ENCODE results near the gene ITPR2. TPM values are rescaled to one million over a fixed set of nuclear protein-coding genes. Genes with fewer than 3 reads are reported as not detected.
"Not testable (repeated sequence)": the region's sequence is repeated elsewhere in the genome, so short reads cannot be mapped to it uniquely, and the experiment has no call there.

ITPR2 gene
- polyA plus RNA-seq, 1 donor from 2014 or later: 27.5 TPM

DNA sequence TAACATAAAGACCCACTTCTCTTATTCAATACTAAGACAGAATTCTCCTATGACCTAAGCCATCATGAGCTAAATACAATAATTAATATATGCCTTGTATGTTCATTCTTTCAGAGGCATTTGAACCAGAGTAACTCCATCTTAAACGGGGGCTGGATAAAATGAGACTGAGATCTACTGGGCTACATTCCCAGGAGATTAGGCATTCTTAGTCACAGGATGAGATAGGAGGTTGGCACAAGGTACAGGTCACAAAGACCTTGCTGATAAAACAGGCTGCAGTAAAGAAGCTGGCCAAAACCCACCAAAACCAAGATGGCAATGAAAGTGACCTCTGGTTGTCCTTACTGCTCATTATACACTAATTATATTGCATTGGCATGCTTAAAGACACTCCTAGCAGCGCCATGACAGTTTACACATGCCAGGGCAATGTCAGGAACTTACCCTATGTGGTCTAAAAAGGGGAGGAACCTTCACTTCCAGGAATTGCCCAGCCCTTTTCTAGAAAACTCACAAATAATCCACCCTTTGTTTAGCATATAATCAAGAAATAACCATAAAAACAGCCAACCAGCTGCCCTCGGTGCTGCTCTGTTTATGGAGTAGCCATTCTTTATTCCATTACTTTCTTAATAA is 376.9 kb downstream of the ITPR2 start:
- Mint-ChIP-seq H3K27ac (no peak overlapping the region), H3K4me1 (peaks cover 8 to 15% (median 8%) of the 10 kb centered on the region in 3 donors), H3K4me3 (no peak overlapping the region), H3K36me3 (peaks cover 5% of the 10 kb centered on the region), H3K27me3 (no peaks in the 10 kb centered on the region), H3K9me3 (no peaks in the 10 kb centered on the region)

DNA sequence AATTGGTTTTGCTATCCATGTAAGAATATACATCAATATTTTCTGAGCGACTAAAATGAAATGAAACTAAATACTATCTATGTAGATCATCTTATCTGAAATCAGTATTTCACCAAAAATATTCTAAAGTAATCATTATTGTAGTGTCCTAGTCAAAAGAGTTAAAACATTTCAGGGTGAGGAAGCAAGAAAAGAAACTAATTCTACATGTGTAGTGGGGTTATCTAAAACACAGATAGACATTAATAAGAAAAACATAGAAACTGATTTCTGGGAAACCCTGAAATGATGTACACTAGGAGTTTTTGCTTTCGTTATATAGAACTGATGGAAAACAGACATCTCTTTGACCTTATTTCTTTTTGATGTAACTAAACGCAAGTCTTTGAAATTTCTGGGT is 379.7 kb downstream of the ITPR2 start:
- Mint-ChIP-seq H3K27ac (no peak overlapping the region), H3K4me3 (no peak overlapping the region), H3K27me3 (no peaks in the 10 kb centered on the region), H3K9me3 (no peaks in the 10 kb centered on the region), H3K4me1 (peaks cover 3 to 15% (median 7%) of the 10 kb centered on the region in 3 donors), H3K36me3 (peaks cover 5% of the 10 kb centered on the region)

DNA sequence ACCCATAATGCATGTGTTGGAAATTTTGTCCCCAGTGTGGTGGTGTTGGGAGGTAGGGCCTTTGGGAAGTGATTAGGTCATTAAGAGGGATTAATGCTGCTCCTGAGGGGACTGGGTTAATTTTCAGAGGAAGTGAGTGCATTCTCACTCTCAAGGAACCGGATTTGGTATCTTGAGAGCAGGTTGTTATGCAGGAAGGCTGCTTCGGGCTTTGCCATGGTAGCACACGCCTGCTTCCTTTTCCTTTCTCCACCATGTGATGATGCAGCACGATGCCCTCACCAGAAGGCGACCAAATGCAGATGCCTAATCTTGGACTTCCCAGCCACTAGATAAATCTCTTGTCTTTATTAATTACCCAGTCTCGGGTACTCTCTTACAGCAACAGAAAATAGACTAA is 380.5 kb downstream of the ITPR2 start:
- Mint-ChIP-seq H3K27ac (no peak overlapping the region), H3K36me3 (peaks cover 7% of the 10 kb centered on the region), H3K4me3 (no peak overlapping the region), H3K27me3 (no peaks in the 10 kb centered on the region), H3K9me3 (no peaks in the 10 kb centered on the region), H3K4me1 (peaks cover 3 to 15% (median 7%) of the 10 kb centered on the region in 3 donors)

DNA sequence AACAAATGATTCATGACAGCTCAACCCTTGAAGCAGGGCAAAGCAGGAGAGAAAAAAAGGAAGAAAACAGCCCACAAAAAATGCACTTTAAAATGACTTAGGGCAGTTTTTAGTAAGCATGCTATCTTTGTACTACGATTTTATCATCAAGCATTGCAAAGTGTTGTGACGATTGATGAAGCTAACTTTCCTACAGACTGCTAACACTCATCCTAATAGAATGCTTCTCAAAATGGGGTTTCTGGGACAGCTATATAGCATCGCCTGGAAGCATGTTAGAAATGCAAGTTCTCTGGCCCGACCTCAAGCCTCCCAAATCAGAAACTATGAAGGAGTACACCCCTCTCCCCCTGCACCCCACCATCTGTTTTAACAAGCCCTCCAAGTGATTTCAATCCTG is 381.2 kb downstream of the ITPR2 start:
- Mint-ChIP-seq H3K4me1 (peaks cover 3 to 11% (median 7%) of the 10 kb centered on the region in 3 donors), H3K4me3 (no peak overlapping the region), H3K27ac (peak overlapping the region in 1 of 3 donors; percentile 20), H3K36me3 (peaks cover 7% of the 10 kb centered on the region), H3K9me3 (no peaks in the 10 kb centered on the region), H3K27me3 (no peaks in the 10 kb centered on the region)

DNA sequence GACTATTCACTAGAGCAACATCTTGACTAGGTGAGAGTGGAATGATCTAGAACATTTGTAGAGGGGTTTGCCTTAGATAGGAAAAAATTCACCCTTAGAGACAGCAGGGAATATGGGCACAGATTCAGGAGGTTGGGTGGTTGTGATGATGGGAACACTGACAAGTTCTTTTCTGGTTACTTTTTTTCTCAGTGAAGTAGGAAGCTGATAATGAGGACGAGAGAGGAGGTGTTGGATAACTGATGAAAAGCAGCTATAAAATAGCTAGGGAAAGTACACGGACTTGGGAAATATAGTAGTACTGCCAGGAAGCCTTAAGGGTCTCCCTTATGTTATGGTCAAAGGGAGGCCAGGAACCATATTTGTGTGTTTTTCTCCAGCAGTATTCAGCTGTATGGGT is 387.1 kb downstream of the ITPR2 start:
- H3K36me3 Mint-ChIP-seq: peaks cover 11% of the 10 kb centered on the region

DNA sequence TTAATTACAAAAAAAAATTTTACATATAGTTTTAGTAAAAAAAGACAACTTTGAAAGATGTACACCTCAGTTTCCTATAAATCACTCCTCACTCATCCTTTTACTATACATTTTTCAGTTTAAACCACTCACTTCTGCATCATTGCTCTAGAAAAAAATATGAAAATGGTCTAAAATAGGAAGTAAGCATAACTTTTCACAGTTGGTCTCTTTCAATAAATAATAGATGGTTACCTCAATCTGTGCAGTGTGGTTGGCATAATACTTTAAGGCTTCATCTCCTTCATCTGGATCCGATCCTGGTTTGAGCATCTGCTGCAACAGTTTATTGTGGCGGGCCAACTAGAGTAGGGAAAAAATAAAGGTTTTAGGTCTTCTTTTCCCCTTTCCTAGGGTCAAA is 389.7 kb downstream of the ITPR2 start:
- Mint-ChIP-seq H3K4me1 (peaks cover 8 to 18% (median 13%) of the 10 kb centered on the region in 3 donors), H3K4me3 (no peak overlapping the region), H3K27me3 (no peaks in the 10 kb centered on the region), H3K36me3 (peaks cover 16% of the 10 kb centered on the region), H3K9me3 (no peaks in the 10 kb centered on the region), H3K27ac (no peak overlapping the region)

More for the DNA sequence above, 387.1 kb downstream of the ITPR2 start:
- Mint-ChIP-seq H3K27ac (no peak overlapping the region), H3K4me3 (no peak overlapping the region), H3K9me3 (no peaks in the 10 kb centered on the region), H3K4me1 (peaks cover 8 to 18% (median 13%) of the 10 kb centered on the region in 3 donors), H3K27me3 (no peaks in the 10 kb centered on the region)

DNA sequence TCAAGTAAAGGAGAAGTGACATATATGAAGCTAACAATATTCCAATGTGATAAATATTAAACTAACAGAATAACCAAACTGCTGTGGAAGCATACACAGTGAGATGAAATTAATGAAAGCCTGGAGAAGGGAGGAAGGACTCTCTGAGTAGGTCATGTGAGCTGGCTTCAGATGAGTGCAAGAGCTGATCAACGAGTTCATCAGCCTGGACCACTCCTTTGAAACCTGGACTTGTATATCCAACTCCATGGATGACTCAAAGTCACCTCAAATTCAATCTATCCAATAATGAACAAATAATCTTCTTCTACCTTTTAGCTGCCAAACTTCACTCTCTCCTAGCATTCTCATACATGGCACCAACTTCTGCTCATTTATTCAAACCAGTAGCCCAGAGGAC is 391.6 kb downstream of the ITPR2 start:
- Mint-ChIP-seq H3K27ac (peak overlapping the region in 1 of 3 donors; percentile 7), H3K27me3 (no peaks in the 10 kb centered on the region), H3K36me3 (peaks cover 14% of the 10 kb centered on the region), H3K4me1 (peaks cover 8 to 18% (median 13%) of the 10 kb centered on the region in 3 donors), H3K4me3 (no peak overlapping the region), H3K9me3 (no peaks in the 10 kb centered on the region)

DNA sequence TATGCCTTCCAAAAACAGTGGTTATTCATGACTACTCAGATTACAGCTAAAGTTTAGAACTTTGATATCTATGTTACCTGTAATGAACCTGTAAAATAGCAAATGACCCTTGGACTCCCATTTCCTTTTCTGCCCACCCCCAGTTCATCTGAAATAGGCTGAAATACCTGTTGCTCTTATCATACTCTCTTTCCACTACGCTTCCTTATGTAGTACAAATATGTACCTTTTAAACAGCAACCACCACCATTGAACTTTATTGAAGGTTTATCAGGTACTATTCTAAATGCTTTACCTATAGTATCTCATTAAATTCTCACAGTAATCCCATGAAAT is 398.0 kb downstream of the ITPR2 start:
- peaks cover 0 to 6% (median 0%) of the 10 kb centered on the region in 3 donors for H3K4me1 Mint-ChIP-seq
- no peaks in the 10 kb centered on the region for H3K9me3 Mint-ChIP-seq
- no peak overlapping the region for H3K4me3 Mint-ChIP-seq
- peaks cover 7% of the 10 kb centered on the region for H3K36me3 Mint-ChIP-seq
- H3K27me3 Mint-ChIP-seq: no peaks in the 10 kb centered on the region
- peak overlapping the region in 1 of 3 donors; percentile 69 for H3K27ac Mint-ChIP-seq

DNA sequence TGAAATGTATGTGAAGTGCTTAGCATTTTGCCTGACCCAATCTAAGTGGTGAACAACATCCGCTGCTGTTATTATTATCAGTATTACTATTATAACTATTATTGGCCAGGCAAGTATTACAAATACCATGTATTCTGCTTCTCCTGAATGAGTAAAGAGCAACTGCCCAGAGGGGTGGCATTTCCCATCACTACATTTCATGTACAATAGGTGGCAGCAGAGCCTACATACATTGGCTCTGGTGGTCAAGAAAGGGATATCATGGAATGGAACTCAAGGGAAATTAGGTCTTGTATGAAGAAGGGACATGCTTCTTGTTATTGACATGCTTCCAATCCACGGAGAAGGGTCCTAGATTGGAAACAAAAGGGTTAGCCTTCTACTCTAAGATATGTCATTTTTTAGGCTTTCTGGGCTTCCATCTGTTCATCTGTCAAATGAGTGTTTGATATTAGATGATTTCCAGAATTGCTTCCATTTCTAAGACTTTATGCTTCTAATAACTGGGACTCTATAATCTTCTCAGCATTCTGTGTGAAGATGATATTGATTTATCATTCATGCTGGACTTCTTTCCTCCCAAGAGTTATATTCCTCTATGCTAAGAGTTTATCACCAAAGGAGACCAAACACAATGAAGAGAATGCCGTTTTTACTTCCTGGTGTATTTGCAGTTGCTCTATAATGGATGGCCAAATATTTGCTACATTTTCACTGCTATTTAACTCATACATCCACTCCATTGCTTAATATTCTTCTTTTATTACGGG is 398.5 kb downstream of the ITPR2 start:
- Mint-ChIP-seq H3K4me1 (peaks cover 0 to 6% (median 0%) of the 10 kb centered on the region in 3 donors), H3K27ac (no peak overlapping the region), H3K36me3 (peaks cover 10% of the 10 kb centered on the region), H3K9me3 (no peaks in the 10 kb centered on the region), H3K4me3 (no peak overlapping the region), H3K27me3 (no peaks in the 10 kb centered on the region)

DNA sequence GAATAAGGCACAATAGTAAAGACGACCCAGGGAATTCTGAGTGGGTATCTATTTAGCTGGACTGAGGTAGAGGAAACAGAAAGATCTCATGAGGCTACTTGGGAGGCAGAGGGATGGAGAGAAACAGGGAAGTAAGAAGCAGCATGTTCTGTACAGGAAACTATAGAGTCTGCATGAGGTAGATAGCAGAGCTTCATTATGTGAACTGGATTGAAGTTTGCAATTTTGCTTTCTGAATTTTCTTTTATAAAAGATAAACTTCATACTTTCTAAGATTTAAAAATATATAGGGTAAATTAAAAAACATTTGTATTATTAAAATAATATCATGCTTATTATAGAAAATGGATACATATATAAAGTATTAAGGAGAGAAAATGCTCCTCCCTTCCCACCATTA is 399.3 kb downstream of the ITPR2 start:
- not testable (repeated sequence) for H3K27ac Mint-ChIP-seq, H3K27me3 Mint-ChIP-seq, H3K4me1 Mint-ChIP-seq, H3K9me3 Mint-ChIP-seq, H3K4me3 Mint-ChIP-seq
- peaks cover 12% of the 10 kb centered on the region for H3K36me3 Mint-ChIP-seq

DNA sequence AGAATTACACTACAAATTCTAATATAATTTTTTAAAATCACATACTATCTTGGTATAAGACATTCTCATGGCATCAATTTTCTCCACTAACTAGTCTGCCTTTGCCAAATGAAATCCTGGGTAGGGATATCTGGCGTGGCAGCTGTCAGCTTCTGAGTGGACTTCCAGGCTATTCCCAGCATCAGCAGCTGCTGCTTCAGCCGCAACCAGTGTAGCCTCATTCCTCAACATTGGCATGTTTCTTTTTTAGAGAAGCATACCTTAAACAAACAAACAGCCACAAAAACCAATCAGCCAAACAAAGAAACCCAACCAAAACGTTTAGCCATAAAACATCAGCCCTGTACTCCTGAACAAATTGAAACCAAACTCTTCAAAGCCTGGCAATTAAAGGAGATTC is 401.8 kb downstream of the ITPR2 start:
- Mint-ChIP-seq H3K27ac (peak overlapping the region in 1 of 3 donors; percentile 12), H3K9me3 (no peaks in the 10 kb centered on the region), H3K27me3 (no peaks in the 10 kb centered on the region), H3K4me1 (peaks cover 0 to 7% (median under 1%) of the 10 kb centered on the region in 3 donors), H3K4me3 (peak overlapping the region in 1 of 4 donors; percentile 3), H3K36me3 (peaks cover 12% of the 10 kb centered on the region)

DNA sequence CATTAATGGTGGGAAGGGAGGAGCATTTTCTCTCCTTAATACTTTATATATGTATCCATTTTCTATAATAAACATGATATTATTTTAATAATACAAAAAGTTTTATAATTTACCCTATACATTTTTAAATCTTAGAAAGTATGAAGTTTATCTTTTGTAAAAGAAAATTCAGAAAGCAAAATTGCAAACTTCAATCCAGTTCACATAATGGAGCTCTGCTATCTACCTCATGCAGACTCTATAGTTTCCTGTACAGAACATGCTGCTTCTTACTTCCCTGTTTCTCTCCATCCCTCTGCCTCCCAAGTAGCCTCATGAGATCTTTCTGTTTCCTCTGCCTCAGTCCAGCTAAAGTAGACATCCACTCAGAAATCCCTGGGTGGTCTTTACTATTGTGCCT is 402.4 kb downstream of the ITPR2 start:
- Mint-ChIP-seq H3K4me1 (peaks cover 4 to 12% (median 7%) of the 10 kb centered on the region in 3 donors), H3K36me3 (peaks cover 15% of the 10 kb centered on the region)
- not testable (repeated sequence) for H3K9me3 Mint-ChIP-seq, H3K4me3 Mint-ChIP-seq, H3K27me3 Mint-ChIP-seq, H3K27ac Mint-ChIP-seq

DNA sequence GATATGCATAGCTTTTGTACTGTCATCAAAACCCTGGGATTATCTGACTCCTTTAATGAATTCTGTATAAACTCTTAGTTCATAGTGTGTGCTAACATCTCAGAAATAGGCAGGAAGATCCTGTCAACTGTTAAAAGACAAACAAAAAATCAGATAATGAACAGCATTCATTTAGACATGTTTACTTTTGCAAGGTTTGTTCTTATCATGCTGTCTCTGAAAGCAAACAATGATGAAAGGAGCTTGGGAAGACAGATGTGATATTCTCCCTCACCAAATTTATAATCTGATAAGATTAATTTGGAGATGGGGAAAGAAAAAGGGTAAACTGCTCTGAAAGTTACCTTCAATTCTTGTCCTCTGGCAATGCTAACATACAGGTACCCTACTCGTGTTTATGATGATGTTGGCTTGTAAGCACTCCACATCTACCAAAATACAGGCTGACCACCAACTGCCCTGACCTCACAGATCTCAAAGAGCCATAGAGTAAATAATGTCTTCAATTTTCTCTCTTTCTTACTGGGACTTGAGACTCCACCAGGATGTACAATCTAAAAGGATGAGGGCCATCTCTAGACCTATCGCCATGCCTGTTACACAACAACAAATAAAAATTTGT is 403.8 kb downstream of the ITPR2 start:
- no peaks in the 10 kb centered on the region for H3K9me3 Mint-ChIP-seq
- H3K27me3 Mint-ChIP-seq: no peaks in the 10 kb centered on the region
- peaks cover 6 to 9% (median 7%) of the 10 kb centered on the region in 3 donors for H3K4me1 Mint-ChIP-seq
- no peak overlapping the region for H3K4me3 Mint-ChIP-seq
- H3K36me3 Mint-ChIP-seq: peaks cover 16% of the 10 kb centered on the region
- no peak overlapping the region for H3K27ac Mint-ChIP-seq

DNA sequence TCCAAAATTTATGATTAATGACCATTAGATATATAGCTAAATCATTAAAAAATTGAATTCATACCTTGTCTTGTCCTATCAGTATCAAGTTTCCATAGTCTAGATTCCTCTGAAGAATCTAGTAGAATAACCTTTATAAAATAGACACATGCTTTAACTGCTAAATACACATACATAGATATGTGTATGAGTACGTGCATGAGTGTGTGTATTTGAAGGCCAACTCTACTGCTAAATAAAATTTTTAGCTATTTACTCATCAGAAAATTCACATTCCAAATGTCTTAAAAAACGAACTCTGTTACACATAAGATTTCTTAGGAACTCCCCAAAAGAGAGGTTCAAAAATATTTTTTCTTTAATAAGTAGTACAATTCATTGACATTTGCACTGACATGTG is 404.6 kb downstream of the ITPR2 start:
- Mint-ChIP-seq H3K36me3 (peaks cover 16% of the 10 kb centered on the region), H3K27ac (no peak overlapping the region), H3K4me3 (no peak overlapping the region), H3K27me3 (no peaks in the 10 kb centered on the region), H3K4me1 (peaks cover 11 to 14% (median 11%) of the 10 kb centered on the region in 3 donors), H3K9me3 (no peaks in the 10 kb centered on the region)

DNA sequence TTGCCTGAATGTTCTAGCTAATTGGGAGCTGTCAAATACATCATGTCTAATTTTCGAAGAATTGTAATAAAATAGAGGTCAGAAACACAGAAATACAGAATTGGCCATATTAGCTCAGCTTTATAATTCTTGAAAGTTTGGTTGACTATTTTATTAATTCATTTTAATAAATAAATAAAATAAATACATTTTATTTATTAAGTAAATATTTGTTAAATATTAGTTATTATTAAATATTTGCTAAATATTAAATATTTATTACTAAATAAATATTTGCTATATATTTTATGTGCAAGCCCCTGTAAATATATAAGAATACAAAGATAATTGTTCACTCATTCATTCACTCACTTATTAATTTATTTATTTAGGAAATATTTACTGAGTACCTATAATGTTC is 406.3 kb downstream of the ITPR2 start:
- Mint-ChIP-seq H3K9me3 (no peaks in the 10 kb centered on the region), H3K27me3 (no peaks in the 10 kb centered on the region), H3K4me1 (peaks cover 16 to 19% (median 18%) of the 10 kb centered on the region in 3 donors), H3K4me3 (no peak overlapping the region), H3K36me3 (peaks cover 14% of the 10 kb centered on the region), H3K27ac (no peak overlapping the region)
